ENCODE results near the gene NOVA1. TPM values are rescaled to one million over a fixed set of nuclear protein-coding genes. Genes with fewer than 3 reads are reported as not detected.

NOVA1 gene
- total RNA-seq, 1 donor from 2014 or later, result 21.6 TPM

GRCh38 chr14:26443654-26444053, 154.2 kb downstream of the NOVA1 start:
- no peak overlapping the region for H3K27ac Mint-ChIP-seq
- no peak overlapping the region for H3K4me3 Mint-ChIP-seq (ENCODE audit: low read depth)
- no peaks in the 10 kb centered on the region for H3K4me1 Mint-ChIP-seq (ENCODE audit: low read depth)
- H3K36me3 Mint-ChIP-seq (ENCODE audit: insufficient read depth), result no peaks in the 10 kb centered on the region
- no peaks in the 10 kb centered on the region for H3K27me3 Mint-ChIP-seq
- DNase-seq (ENCODE audit: low spot score, unreplicated experiment), result no peak
- no peak for TF ChIP-seq CTCF (IDR thresholded peaks at IDR 0.05; ENCODE audit: unreplicated experiment)
- no peaks in the 10 kb centered on the region for H3K9me3 Mint-ChIP-seq (ENCODE audit: low read depth)

- H3K4me3 Mint-ChIP-seq (ENCODE audit: low read depth), result no peak overlapping the region
- no peaks in the 10 kb centered on the region for H3K9me3 Mint-ChIP-seq (ENCODE audit: low read depth)
- H3K27ac Mint-ChIP-seq, result no peak overlapping the region
- no peaks in the 10 kb centered on the region for H3K36me3 Mint-ChIP-seq (ENCODE audit: insufficient read depth)
- no peaks in the 10 kb centered on the region for H3K27me3 Mint-ChIP-seq
- no peak for TF ChIP-seq CTCF (IDR thresholded peaks at IDR 0.05; ENCODE audit: unreplicated experiment)
- DNase-seq (ENCODE audit: low spot score, unreplicated experiment), result no peak
- no peaks in the 10 kb centered on the region for H3K4me1 Mint-ChIP-seq (ENCODE audit: low read depth)
Measured at GRCh38 chr14:26429205-26429604, 168.6 kb downstream of the NOVA1 start.

- no peak overlapping the region for H3K27ac Mint-ChIP-seq
- H3K36me3 Mint-ChIP-seq (ENCODE audit: insufficient read depth), result no peaks in the 10 kb centered on the region
- DNase-seq (ENCODE audit: low spot score, unreplicated experiment), result no peak
- H3K9me3 Mint-ChIP-seq (ENCODE audit: low read depth), result no peaks in the 10 kb centered on the region
- H3K4me1 Mint-ChIP-seq (ENCODE audit: low read depth), result no peaks in the 10 kb centered on the region
- no peak overlapping the region for H3K4me3 Mint-ChIP-seq (ENCODE audit: low read depth)
- no peak for TF ChIP-seq CTCF (IDR thresholded peaks at IDR 0.05; ENCODE audit: unreplicated experiment)
- H3K27me3 Mint-ChIP-seq, result no peaks in the 10 kb centered on the region
Measured at GRCh38 chr14:26427097-26427496, 170.7 kb downstream of the NOVA1 start.

GRCh38 chr14:26424537-26424936, 173.3 kb downstream of the NOVA1 start:
- Mint-ChIP-seq H3K36me3 (ENCODE audit: insufficient read depth) (no peaks in the 10 kb centered on the region), H3K27me3 (no peaks in the 10 kb centered on the region), H3K4me1 (ENCODE audit: low read depth) (no peaks in the 10 kb centered on the region), H3K27ac (no peak overlapping the region), H3K4me3 (ENCODE audit: low read depth) (no peak overlapping the region), H3K9me3 (ENCODE audit: low read depth) (no peaks in the 10 kb centered on the region)
- no peak for DNase-seq (ENCODE audit: low spot score, unreplicated experiment)
- TF ChIP-seq CTCF (IDR thresholded peaks at IDR 0.05; ENCODE audit: unreplicated experiment), result no peak

GRCh38 chr14:26415618-26416123, 182.2 kb downstream of the NOVA1 start:
- no peaks in the 10 kb centered on the region for H3K27me3 Mint-ChIP-seq

More at GRCh38 chr14:26415618-26416123, 182.2 kb downstream of the NOVA1 start:
- Mint-ChIP-seq H3K27ac (no peak overlapping the region), H3K4me1 (ENCODE audit: low read depth) (no peaks in the 10 kb centered on the region), H3K36me3 (ENCODE audit: insufficient read depth) (no peaks in the 10 kb centered on the region), H3K4me3 (ENCODE audit: low read depth) (no peak overlapping the region), H3K9me3 (ENCODE audit: low read depth) (no peaks in the 10 kb centered on the region)
- no peak for TF ChIP-seq CTCF (IDR thresholded peaks at IDR 0.05; ENCODE audit: unreplicated experiment)
- DNase-seq (ENCODE audit: low spot score, unreplicated experiment), result no peak
